CD4-positive, CD25-positive, alpha-beta regulatory T cell (primary cell): ENCODE measurements around the gene MED7. TPM values are rescaled to one million over a fixed set of nuclear protein-coding genes. Genes with fewer than 3 reads are reported as not detected.
A peak's percentile ranks its signal among the peaks of the same experiment; 100 is the strongest.

Experiments used
- ATAC-seq, 2 donors: fragments of 150-1000 bp; cut with Tn5 transposase; one replicate each; pipeline ENCODE4 v1.10.0; 2021; ENCODE audit warnings: low read depth in 2 of 2, moderate number of reproducible peaks in 2 of 2, moderate library complexity in 1 of 2
- DNase-seq, 3 donors: peaks; one replicate each; pipeline versions ENCODE4 v3.0.0 to v3.0.0-alpha.2; 2012 to 2022; ENCODE audit warnings: mixed read lengths in 1 of 3
- H3K27ac ChIP-seq: one replicate; pipeline ENCODE4 v1.7.0; 2013; ENCODE audit warnings: mild to moderate bottlenecking, low read length; ENCODE audit not compliant: insufficient read depth, poor library complexity, severe bottlenecking
- H3K27me3 ChIP-seq: one replicate; pipeline ENCODE4 v1.7.0; 2013; ENCODE audit warnings: low read length; ENCODE audit not compliant: control insufficient read depth, insufficient read depth
- H3K36me3 ChIP-seq: one replicate; pipeline ENCODE4 v1.7.0; 2013; ENCODE audit warnings: mild to moderate bottlenecking, low read length, moderate library complexity; ENCODE audit not compliant: control insufficient read depth, insufficient read depth
- H3K4me1 ChIP-seq: 2 replicates; pipeline ENCODE4 v1.7.0; 2013; ENCODE audit warnings: mild to moderate bottlenecking, low read length; ENCODE audit not compliant: insufficient read depth, control insufficient read depth, poor library complexity, severe bottlenecking
- H3K4me3 ChIP-seq: one replicate; pipeline ENCODE4 v1.7.0; 2013; ENCODE audit warnings: low read depth, mild to moderate bottlenecking, low read length, moderate library complexity
- H3K9me3 ChIP-seq, 2 experiments: 1 replicate in 1 of 2; 2 replicates in 1 of 2; pipeline ENCODE4 v1.7.0; 2013; ENCODE audit warnings: low read length in 2 of 2, mild to moderate bottlenecking in 1 of 2, moderate library complexity in 1 of 2; ENCODE audit not compliant: control insufficient read depth in 2 of 2
- H3K27ac Mint-ChIP-seq, 3 donors: one replicate each; pipeline ENCODE4 v1.8.0; 2020 to 2022; ENCODE audit warnings: mild to moderate bottlenecking in 3 of 3, mixed read lengths in 3 of 3, moderate library complexity in 2 of 3
- H3K27me3 Mint-ChIP-seq: one replicate; pipeline ENCODE4 v1.8.0; 2022; ENCODE audit warnings: mild to moderate bottlenecking, mixed read lengths
- H3K36me3 Mint-ChIP-seq: one replicate; pipeline ENCODE4 v1.8.0; 2020; ENCODE audit warnings: mixed read lengths
- H3K4me1 Mint-ChIP-seq, 4 donors: one replicate each; pipeline ENCODE4 v1.8.0; 2020 to 2022; ENCODE audit warnings: mixed read lengths in 4 of 4, mild to moderate bottlenecking in 1 of 4
- H3K4me3 Mint-ChIP-seq, 4 donors: one replicate each; pipeline ENCODE4 v1.8.0; 2020 to 2022; ENCODE audit warnings: mild to moderate bottlenecking in 4 of 4, mixed read lengths in 4 of 4, moderate library complexity in 3 of 4
- H3K9me3 Mint-ChIP-seq, 7 donors: one replicate each; pipeline ENCODE4 v1.8.0; 2020 to 2022; ENCODE audit warnings: mixed read lengths in 7 of 7, mild to moderate bottlenecking in 3 of 7, moderate library complexity in 2 of 7
- polyA plus RNA-seq, 4 donors: library from polyadenylated mRNA; unstranded; fragments of 300-500 nt; fragmentation: Illumina TruSeq; gene quantifications; one replicate each; pipeline ENCODE4 v1.2.3, GENCODE V29; 2021
- total RNA-seq: library from RNA; stranded (reverse); gene quantifications from one replicate; pipeline ENCODE4 v1.2.3, GENCODE V29; 2022

Gene MED7
- total and polyA plus RNA-seq, 5 donors from 2014 or later = 9.0 to 19.5 (median 15.3) TPM

DNA sequence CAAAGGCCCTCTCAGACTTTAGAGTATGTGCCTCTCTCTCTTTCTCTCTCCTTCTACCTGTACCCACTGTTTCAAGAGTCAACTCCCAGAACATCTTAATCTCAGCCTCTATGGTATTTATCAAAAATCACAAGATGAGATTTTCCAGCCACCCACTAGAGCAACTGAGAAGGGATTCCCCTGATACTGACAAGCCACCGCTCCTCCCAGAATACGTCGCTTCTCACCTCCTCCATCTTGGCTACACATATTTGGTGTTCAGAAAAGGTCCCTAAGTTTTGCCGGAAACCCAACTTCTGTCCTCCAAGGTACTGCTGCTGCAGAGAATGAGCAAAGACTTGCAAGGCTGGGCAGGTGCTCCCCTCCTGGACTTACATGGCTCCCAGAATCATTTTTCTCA, 17.3 kb upstream of the MED7 start:
- peak in 2 of 3 donors; percentile 24 to 69 for DNase-seq
- no peaks in the 10 kb centered on the region for H3K36me3 Mint-ChIP-seq
- no peaks in the 10 kb centered on the region for H3K27me3 Mint-ChIP-seq
- no peak for ATAC-seq
- Histone ChIP-seq H3K36me3 (no peaks in the 10 kb centered on the region), H3K4me1 (peaks cover 56% of the 10 kb centered on the region), H3K27ac (peak overlapping the region; percentile 94), H3K27me3 (no peaks in the 10 kb centered on the region), H3K9me3 (no peaks in the 10 kb centered on the region), H3K4me3 (peak overlapping the region; percentile 70)
- peaks cover 0 to 4% (median 0%) of the 10 kb centered on the region in 7 donors for H3K9me3 Mint-ChIP-seq
- peaks cover 28 to 75% (median 52%) of the 10 kb centered on the region in 4 donors for H3K4me1 Mint-ChIP-seq
- peak overlapping the region; percentile 75 to 98 (median 90) for H3K27ac Mint-ChIP-seq
- H3K4me3 Mint-ChIP-seq = peak overlapping the region in 3 of 4 donors; percentile 31 to 61 (median 55)

DNA sequence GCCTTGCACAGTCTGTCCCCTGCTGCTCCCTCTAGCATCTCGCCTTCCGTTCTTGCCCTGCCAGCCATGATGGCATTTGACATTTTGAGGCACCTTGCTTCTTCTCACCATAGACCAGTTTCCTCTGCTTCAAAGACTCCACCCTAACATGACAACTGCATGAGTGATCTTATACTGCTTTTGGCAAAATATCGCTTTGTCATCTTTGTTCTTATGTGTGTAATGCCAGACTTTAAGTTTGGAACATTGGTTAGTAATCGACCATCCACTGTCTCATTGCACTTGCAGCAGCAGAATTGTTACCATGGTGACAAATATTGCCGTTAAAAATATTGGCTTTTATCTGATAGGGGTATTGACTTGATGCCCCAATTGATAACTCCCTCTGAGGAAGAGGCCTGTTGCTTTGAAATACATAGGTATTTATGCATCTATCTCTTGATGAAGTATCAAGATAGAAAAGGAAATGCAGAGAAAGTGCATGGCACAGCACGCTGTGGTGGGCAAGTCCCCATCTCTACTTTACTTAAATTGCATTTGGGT, 16.6 kb upstream of the MED7 start:
- H3K4me3 ChIP-seq = peak overlapping the region; percentile 70
- peak overlapping the region; percentile 31 to 61 (median 50) for H3K4me3 Mint-ChIP-seq
- peak overlapping the region; percentile 75 to 98 (median 90) for H3K27ac Mint-ChIP-seq
- H3K27ac ChIP-seq = peak overlapping the region; percentile 94
- no peaks in the 10 kb centered on the region for H3K27me3 Mint-ChIP-seq
- no peaks in the 10 kb centered on the region for H3K36me3 Mint-ChIP-seq
- peak; percentile 50 to 81 (median 78) for DNase-seq
- no peaks in the 10 kb centered on the region for H3K27me3 ChIP-seq
- peaks cover 35 to 79% (median 59%) of the 10 kb centered on the region in 4 donors for H3K4me1 Mint-ChIP-seq
- H3K9me3 ChIP-seq = no peaks in the 10 kb centered on the region
- H3K36me3 ChIP-seq = no peaks in the 10 kb centered on the region
- peaks cover 62% of the 10 kb centered on the region for H3K4me1 ChIP-seq
- ATAC-seq = peak; percentile 82 to 83
- H3K9me3 Mint-ChIP-seq = peaks cover 0 to 4% (median 0%) of the 10 kb centered on the region in 7 donors

DNA sequence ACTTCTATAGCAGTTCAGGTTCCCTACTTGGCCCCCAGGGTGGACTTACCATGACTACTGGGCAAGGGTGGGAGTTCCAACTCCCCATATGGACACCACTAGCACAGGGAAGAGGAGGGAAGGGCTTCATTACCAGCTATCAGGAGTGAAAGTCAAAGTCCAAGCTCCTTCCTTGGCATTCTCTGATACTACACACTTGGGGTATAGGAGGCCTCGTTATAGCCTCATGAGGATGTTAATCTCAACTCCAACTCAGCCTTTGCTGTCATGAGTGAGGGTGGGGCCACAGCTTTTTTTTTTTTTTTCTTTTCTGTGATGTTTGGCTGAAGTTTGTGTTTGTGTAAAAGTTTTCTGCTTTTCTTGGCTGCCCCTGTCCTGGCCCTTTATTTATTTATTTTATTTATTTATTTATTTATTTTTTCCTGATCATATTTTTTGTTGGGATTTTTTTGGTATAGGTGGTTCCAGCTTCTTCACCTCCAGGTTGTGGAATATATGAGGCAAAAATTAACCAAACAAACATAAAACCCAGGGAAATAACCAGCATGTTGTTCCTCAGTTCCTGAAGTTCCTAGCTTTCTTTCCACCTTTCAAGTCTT, 14.7 kb upstream of the MED7 start:
- Histone ChIP-seq H3K27ac (peak overlapping the region; percentile 94), H3K9me3 (no peaks in the 10 kb centered on the region), H3K4me1 (peaks cover 68% of the 10 kb centered on the region), H3K4me3 (peak overlapping the region; percentile 33), H3K36me3 (no peaks in the 10 kb centered on the region), H3K27me3 (no peaks in the 10 kb centered on the region)
- Mint-ChIP-seq H3K4me3 (peak overlapping the region in 3 of 4 donors; percentile 7 to 31 (median 20)), H3K9me3 (peaks cover 0 to 4% (median 0%) of the 10 kb centered on the region in 7 donors), H3K27ac (peak overlapping the region; percentile 38 to 87 (median 75)), H3K36me3 (no peaks in the 10 kb centered on the region), H3K4me1 (peaks cover 35 to 86% (median 65%) of the 10 kb centered on the region in 4 donors), H3K27me3 (no peaks in the 10 kb centered on the region)
- DNase-seq (peak in 1 of 3 donors; percentile 49), ATAC-seq (no peak)

DNA sequence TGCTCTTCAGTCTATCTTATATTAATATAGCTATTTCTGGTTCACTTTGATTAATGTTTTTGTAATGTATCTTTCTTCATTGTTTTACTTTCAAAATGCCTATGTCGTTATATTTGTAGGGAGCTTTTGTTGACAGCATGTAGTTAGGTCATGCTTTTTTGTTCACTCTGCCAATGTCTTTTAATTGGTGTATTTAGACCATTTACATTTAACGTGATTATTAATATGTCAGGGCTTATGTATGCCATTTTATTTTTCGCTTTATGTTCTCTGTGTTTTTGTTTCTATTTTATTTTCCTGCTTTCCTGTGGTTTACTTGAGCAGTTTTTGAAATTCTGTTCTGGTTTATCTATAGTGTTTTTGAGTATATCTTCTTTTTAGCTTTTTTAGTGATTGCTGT, 12.6 kb upstream of the MED7 start:
- Mint-ChIP-seq H3K9me3 (peaks cover 0 to 4% (median 0%) of the 10 kb centered on the region in 7 donors), H3K36me3 (no peaks in the 10 kb centered on the region), H3K4me1 (peaks cover 30 to 85% (median 61%) of the 10 kb centered on the region in 4 donors), H3K4me3 (peak overlapping the region; percentile 81 to 91 (median 87)), H3K27me3 (no peaks in the 10 kb centered on the region), H3K27ac (peak overlapping the region; percentile 75 to 98 (median 94))
- Histone ChIP-seq H3K27ac (peak overlapping the region; percentile 75), H3K36me3 (no peaks in the 10 kb centered on the region), H3K9me3 (no peaks in the 10 kb centered on the region), H3K27me3 (no peaks in the 10 kb centered on the region), H3K4me1 (peaks cover 61% of the 10 kb centered on the region), H3K4me3 (peak overlapping the region; percentile 87)
- DNase-seq (peak in 1 of 3 donors; percentile 28), ATAC-seq (no peak)

DNA sequence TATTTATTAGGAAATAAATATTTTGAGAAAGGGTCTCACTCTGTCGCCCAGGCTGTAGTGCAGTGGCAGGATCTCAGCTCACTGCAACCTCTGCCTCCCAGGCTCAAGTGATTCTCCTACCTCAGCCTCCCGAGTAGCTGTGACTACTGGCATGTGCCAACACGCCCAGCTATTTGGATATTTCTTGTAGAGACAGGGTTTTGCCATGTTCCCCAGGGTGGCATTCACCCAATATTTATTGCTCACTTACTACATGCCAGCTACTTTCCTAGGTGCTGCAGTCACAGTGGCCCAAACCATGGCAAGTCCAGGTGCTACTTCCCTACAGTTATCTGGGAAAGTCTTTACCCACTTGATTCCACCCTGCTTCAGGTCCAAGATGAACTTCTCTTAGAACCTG, 8.3 kb upstream of the MED7 start:
- no peaks in the 10 kb centered on the region for H3K36me3 Mint-ChIP-seq
- DNase-seq (no peak), ATAC-seq (no peak)
- H3K9me3 ChIP-seq = no peaks in the 10 kb centered on the region
- H3K27ac Mint-ChIP-seq = peak overlapping the region in 2 of 3 donors; percentile 38 to 84
- H3K4me1 Mint-ChIP-seq = peaks cover 23 to 66% (median 49%) of the 10 kb centered on the region in 4 donors
- no peaks in the 10 kb centered on the region for H3K36me3 ChIP-seq
- no peak overlapping the region for H3K4me3 ChIP-seq
- H3K9me3 Mint-ChIP-seq = no peaks in the 10 kb centered on the region
- H3K4me1 ChIP-seq = peaks cover 32% of the 10 kb centered on the region
- H3K4me3 Mint-ChIP-seq = peak overlapping the region in 1 of 4 donors; percentile 14
- H3K27me3 Mint-ChIP-seq = no peaks in the 10 kb centered on the region
- H3K27me3 ChIP-seq = no peaks in the 10 kb centered on the region
- H3K27ac ChIP-seq = no peak overlapping the region

DNA sequence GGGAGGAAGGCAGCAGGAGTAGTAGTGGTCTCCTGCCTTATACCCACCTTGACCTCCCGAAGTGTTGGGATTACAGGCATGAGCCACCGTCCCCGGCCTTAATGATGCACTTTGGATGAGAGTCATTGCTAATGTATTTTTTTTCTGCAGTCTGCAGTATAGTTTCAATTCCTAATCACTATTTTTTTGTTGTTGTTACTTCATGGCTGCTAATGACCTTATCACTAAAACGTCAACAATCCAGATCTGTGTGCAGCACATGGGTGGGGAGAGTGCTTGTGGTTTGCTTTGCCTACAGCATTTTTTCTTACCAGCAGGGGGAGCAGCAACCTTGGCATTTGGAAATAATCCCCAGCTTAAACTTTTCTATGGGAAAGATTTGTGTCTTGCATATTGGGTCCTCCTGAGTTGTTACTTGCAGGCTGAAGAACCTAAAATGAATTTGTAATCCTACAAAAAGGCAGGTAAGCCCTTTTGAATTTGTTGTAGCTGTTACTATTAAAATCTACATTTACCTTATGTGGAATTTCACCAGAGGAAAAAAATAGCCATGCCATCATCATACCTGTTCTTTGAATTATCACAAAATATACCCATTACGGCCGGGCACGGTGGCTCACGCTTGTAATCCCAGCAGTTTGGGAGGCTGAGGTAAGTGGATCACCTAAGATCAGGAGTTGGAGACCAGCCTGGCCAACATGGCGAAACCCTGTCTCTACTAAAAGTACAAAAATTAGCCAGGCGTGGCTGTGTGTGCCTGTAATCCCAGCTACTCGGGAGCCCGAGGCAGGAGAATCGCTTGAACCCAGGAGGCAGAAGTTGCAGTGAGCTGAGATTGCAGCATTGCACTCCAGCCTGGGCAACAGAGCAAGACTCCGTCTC, 6.3 kb upstream of the MED7 start:
- Histone ChIP-seq H3K4me1 (peaks cover 13% of the 10 kb centered on the region), H3K4me3 (peak overlapping the region; percentile 54), H3K9me3 (no peaks in the 10 kb centered on the region), H3K36me3 (no peaks in the 10 kb centered on the region), H3K27me3 (no peaks in the 10 kb centered on the region), H3K27ac (peak overlapping the region; percentile 55)
- H3K27me3 Mint-ChIP-seq = no peaks in the 10 kb centered on the region
- H3K27ac Mint-ChIP-seq = peak overlapping the region; percentile 56 to 81 (median 63)
- H3K4me1 Mint-ChIP-seq = peaks cover 8 to 50% (median 33%) of the 10 kb centered on the region in 4 donors
- H3K9me3 Mint-ChIP-seq = no peaks in the 10 kb centered on the region
- H3K36me3 Mint-ChIP-seq = no peaks in the 10 kb centered on the region
- ATAC-seq = peak; percentile 79 to 84
- peak; percentile 69 to 92 (median 84) for DNase-seq
- peak overlapping the region in 3 of 4 donors; percentile 7 to 70 (median 59) for H3K4me3 Mint-ChIP-seq

DNA sequence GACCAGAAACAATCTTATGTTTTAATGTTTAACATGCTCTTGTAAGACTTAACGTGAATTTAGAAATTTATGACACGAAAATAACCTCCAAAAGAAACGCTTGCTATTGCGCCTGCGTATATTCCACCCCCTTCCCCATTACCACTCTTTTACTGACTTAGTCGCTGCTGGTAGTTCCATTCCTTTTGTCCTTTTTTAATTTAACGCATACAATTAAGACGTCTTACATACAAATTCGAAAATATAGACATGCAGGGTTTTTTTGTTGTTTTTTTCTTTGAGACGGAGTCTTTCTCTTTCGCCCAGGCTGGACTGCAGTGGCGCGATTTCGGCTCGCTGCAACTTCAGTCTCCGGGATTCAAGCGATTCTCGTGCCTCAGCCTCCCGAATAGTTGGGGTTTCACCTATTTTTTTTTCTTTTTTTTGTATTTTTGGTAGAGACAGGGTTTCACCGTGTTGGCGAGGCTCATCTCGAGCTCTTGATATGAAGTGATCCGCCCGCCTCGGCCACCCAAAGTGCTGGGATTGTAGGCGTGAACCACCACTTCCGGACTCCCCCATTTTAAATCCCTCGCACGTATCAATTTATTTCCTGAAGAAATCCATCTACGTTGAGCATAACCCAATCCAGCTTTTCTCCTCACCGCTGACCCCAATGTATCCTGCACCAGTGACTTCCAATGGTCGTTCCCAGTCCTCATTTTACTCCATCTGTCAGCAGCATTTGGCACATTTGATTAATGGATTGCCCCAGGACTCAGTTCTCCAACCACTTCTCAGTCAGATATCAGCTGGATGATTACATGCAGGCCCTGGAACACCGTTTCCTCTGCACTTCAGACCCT, 684 bp upstream of the MED7 start:
- Mint-ChIP-seq H3K4me3 (peak overlapping the region; percentile 93 to 97 (median 96)), H3K9me3 (no peaks in the 10 kb centered on the region), H3K36me3 (peaks cover 14% of the 10 kb centered on the region), H3K27me3 (no peaks in the 10 kb centered on the region), H3K4me1 (peaks cover 9 to 58% (median 40%) of the 10 kb centered on the region in 4 donors), H3K27ac (peak overlapping the region; percentile 98 to 99 (median 98))
- peaks cover 24% of the 10 kb centered on the region for H3K4me1 ChIP-seq
- DNase-seq (peak in 2 of 3 donors; percentile 51 to 72), ATAC-seq (peak; percentile 37 to 38)
- peak overlapping the region; percentile 94 for H3K27ac ChIP-seq
- no peaks in the 10 kb centered on the region for H3K27me3 ChIP-seq
- H3K36me3 ChIP-seq = peaks cover 9% of the 10 kb centered on the region
- peak overlapping the region; percentile 98 for H3K4me3 ChIP-seq
- H3K9me3 ChIP-seq = no peaks in the 10 kb centered on the region
